Cardiac muscle cell (in vitro differentiated cells and primary cell): ENCODE results near the gene RIPK1. TPM values are rescaled to one million over a fixed set of nuclear protein-coding genes. Genes with fewer than 3 reads are reported as not detected.

Experiments used
- DNase-seq, 2 donors: peaks; one replicate each; pipeline versions ENCODE4 v3.0.0 to v3.0.0-alpha.2; 2010 to 2017; ENCODE audit warnings: low read depth in 1 of 2, low spot score in 1 of 2
- H3K27ac ChIP-seq: fragments of 200-600 bp; sonication (generic); 2 replicates; pipeline ENCODE4 v1.5.1; 2016
- H3K27me3 ChIP-seq: fragments of 200-600 bp; sonication (generic); 2 replicates; pipeline ENCODE4 v1.6.0; 2016; ENCODE audit warnings: control low read depth
- H3K36me3 ChIP-seq: fragments of 200-600 bp; sonication (generic); 2 replicates; pipeline ENCODE4 v1.5.1; 2016; ENCODE audit warnings: control low read depth
- H3K4me1 ChIP-seq: fragments of 200-600 bp; sonication (generic); 2 replicates; pipeline ENCODE4 v1.8.1; 2017; ENCODE audit warnings: low read depth, mild to moderate bottlenecking, mixed run types
- H3K4me3 ChIP-seq: fragments of 200-600 bp; sonication (generic); 2 replicates; pipeline ENCODE4 v1.5.1; 2016; ENCODE audit warnings: mild to moderate bottlenecking
- H3K9me3 ChIP-seq: fragments of 200-600 bp; sonication (generic); 2 replicates; pipeline ENCODE4 v1.5.1; 2017; ENCODE audit warnings: low read depth, mild to moderate bottlenecking, control low read depth
- polyA plus RNA-seq: library from polyadenylated mRNA; unstranded; fragments of >200 nt; fragmentation: Nextera tagmentation; extraction: Ambion mirVana; gene quantifications from 2 replicates; pipeline ENCODE4 v1.2.1, GENCODE V29; 2016
- total RNA-seq: library from RNA; depleted of rRNA; stranded (reverse); fragments of >200 nt; gene quantifications from 2 replicates; pipeline ENCODE4 v1.2.3, GENCODE V29; 2016
- TF ChIP-seq, protein P1 (sequence below): IDR thresholded peaks from 2 replicates; pipeline ENCODE4 v1.5.1; 2012; ENCODE audit warnings: low read depth, mild to moderate bottlenecking, low read length

Gene RIPK1
- total and polyA plus RNA-seq, 2 experiments from 2014 or later: 3.4 to 7.4 TPM

DNA sequence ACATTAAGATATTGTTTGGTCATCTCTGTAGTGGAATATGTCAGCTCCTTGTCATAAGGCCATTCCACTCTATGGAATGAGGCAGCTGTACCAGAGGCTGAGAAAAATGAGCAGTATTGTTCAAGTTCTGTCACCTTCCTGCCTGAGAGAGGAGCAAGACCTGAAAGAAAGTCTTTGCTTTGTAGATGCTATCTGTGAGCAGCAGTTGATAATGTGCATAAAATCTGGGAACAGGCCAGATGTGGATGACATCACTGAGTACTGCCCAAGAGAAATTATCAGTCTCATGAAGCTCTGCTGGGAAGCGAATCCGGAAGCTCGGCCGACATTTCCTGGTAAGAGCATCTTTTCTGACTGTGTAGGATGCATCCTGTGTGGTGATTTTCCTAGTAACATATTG lies 16.8 kb downstream of the RIPK1 start:
- peak in 1 of 2 donors; percentile 67 for DNase-seq
- TF ChIP-seq, protein P1, sequence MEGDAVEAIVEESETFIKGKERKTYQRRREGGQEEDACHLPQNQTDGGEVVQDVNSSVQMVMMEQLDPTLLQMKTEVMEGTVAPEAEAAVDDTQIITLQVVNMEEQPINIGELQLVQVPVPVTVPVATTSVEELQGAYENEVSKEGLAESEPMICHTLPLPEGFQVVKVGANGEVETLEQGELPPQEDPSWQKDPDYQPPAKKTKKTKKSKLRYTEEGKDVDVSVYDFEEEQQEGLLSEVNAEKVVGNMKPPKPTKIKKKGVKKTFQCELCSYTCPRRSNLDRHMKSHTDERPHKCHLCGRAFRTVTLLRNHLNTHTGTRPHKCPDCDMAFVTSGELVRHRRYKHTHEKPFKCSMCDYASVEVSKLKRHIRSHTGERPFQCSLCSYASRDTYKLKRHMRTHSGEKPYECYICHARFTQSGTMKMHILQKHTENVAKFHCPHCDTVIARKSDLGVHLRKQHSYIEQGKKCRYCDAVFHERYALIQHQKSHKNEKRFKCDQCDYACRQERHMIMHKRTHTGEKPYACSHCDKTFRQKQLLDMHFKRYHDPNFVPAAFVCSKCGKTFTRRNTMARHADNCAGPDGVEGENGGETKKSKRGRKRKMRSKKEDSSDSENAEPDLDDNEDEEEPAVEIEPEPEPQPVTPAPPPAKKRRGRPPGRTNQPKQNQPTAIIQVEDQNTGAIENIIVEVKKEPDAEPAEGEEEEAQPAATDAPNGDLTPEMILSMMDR: no peak
- no peaks in the 10 kb centered on the region for H3K4me1 ChIP-seq
- no peaks in the 10 kb centered on the region for H3K27me3 ChIP-seq
- H3K27ac ChIP-seq: no peak overlapping the region
- no peak overlapping the region for H3K4me3 ChIP-seq
- H3K9me3 ChIP-seq: no peaks in the 10 kb centered on the region
- H3K36me3 ChIP-seq: peaks cover 29% of the 10 kb centered on the region

DNA sequence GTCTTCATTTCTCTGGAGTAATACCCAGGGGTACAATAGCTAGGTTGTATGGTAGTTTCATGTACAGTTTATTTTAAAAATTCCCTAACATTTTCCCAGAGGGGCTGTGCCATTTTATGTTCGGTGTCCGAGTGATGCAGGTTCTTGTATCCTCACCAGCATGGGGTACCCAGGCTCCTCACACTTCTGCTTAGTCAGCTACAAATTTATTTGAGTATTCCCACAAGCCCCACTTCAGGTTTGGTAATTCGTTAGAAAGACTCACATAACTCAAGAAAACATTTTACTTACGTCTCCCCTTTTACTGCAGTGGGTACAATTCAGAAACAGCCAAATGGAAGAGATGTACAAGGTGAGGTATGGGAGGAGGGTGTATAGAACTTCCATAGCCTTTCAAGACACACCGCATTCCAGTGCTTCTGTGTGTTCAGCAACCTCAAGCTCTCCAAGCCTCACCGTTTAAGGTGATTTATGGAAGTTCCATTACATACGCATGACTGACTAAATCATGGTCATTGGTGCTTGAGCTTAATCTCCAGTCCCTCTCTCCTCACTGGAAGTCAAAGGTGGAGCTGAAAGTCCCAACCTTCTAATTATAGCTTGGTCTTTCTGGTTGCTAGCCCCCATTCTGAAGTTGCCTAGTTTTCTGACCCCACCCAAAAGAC lies 18.1 kb downstream of the RIPK1 start:
- H3K27ac ChIP-seq: no peak overlapping the region
- no peaks in the 10 kb centered on the region for H3K4me1 ChIP-seq
- H3K4me3 ChIP-seq: no peak overlapping the region
- H3K27me3 ChIP-seq: no peaks in the 10 kb centered on the region
- no peaks in the 10 kb centered on the region for H3K9me3 ChIP-seq
- TF ChIP-seq, protein P1: no peak
- H3K36me3 ChIP-seq: peaks cover 27% of the 10 kb centered on the region
- no peak for DNase-seq

DNA sequence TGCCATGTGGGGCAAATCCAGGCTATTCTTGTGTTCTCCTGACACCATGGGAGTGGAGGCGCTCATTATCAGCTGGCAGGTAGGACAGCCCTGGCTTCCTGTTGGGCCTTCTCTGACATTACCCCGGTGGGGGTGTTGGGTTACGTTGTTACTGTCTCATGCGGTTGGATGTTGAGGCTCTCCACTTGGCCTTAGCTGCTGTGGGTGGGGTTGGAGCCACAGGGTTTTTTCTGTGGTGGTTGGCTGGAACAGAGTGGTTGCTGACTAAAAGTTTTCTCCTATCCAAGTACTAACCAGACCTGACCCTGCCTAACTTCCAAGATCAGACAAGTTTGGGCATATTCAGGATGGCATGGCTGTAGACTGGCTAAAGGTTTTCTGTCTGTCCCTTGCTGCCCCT lies 20.2 kb downstream of the RIPK1 start:
- Histone ChIP-seq H3K9me3 (no peaks in the 10 kb centered on the region), H3K36me3 (peaks cover 23% of the 10 kb centered on the region), H3K27me3 (no peaks in the 10 kb centered on the region), H3K4me1 (no peaks in the 10 kb centered on the region), H3K4me3 (no peak overlapping the region), H3K27ac (no peak overlapping the region)
- TF ChIP-seq, protein P1: no peak
- DNase-seq: peak in 1 of 2 donors; percentile 20

DNA sequence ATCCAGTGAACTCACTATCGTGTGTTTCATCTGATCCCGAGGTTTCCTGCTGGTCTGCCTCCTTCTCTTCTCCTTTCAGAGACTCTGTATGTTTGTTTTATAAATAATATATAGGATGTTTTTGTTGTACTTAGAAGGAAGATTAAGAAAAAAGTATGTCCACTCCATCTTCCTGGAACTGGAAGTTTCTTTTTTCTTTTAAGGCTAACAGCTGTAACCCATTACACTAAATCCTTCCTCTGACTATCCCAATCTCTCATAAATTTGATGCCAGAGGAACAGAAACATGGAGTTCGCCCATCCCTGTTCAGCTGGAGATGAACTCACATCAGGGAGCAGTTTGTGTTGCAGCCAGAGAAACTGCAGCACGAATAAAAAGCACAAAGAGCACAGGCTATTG lies 20.7 kb downstream of the RIPK1 start:
- no peaks in the 10 kb centered on the region for H3K9me3 ChIP-seq
- H3K36me3 ChIP-seq: peaks cover 21% of the 10 kb centered on the region
- H3K4me3 ChIP-seq: no peak overlapping the region
- no peak for DNase-seq
- no peaks in the 10 kb centered on the region for H3K4me1 ChIP-seq
- H3K27me3 ChIP-seq: no peaks in the 10 kb centered on the region
- H3K27ac ChIP-seq: no peak overlapping the region
- TF ChIP-seq, protein P1: no peak

DNA sequence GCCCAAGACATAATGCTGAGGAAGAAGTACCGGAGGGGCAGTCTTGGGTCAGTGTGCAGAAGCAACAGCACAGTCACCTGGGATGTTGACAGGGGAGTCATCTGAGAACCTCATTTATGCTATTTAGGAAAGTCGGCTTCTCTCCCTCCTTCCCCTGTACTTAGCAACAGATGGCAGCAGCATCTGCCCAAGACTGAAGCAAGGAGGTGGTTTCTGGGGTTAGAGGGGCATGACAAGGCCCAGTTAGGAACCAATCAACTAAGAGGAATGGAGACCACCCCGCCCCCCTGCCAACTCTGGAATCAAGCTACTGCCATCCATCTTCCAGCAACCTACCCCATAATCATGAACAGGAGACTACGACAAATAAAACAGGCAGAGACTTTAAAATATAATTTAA lies 21.7 kb downstream of the RIPK1 start:
- no peak for DNase-seq
- Histone ChIP-seq H3K9me3 (no peaks in the 10 kb centered on the region), H3K27me3 (no peaks in the 10 kb centered on the region), H3K27ac (no peak overlapping the region), H3K36me3 (peaks cover 23% of the 10 kb centered on the region), H3K4me1 (no peaks in the 10 kb centered on the region), H3K4me3 (no peak overlapping the region)
- TF ChIP-seq, protein P1: no peak

DNA sequence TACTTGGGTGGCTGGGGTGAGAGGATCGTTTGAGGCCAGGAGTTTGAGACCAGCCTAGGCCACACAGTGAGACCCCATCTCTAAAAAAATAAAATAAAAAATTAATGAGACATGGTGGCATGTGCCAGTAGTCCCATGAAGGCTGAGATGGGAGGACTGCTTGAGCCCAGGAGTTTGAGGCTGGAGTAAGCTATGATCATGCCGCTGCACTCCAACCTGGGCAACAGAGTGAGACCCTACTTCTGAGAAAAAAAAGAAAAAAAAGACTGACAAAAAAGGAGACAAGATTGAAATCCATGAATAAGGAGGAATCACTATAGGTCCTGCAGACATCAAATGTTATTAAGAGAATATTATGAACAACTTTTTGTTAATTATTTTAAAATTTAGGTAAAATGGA lies 26.5 kb downstream of the RIPK1 start:
- Histone ChIP-seq H3K27ac (no peak overlapping the region), H3K9me3 (no peaks in the 10 kb centered on the region), H3K4me1 (no peaks in the 10 kb centered on the region), H3K36me3 (peaks cover 18% of the 10 kb centered on the region), H3K4me3 (no peak overlapping the region), H3K27me3 (no peaks in the 10 kb centered on the region)
- no peak for DNase-seq
- TF ChIP-seq, protein P1: no peak
